ENCODE data around the gene RCAN2. TPM values are rescaled to one million over a fixed set of nuclear protein-coding genes. Genes with fewer than 3 reads are reported as not detected.

Gene RCAN2
- total and polyA plus RNA-seq, 9 of the 15 experiments (the other 6 are each of a cell fraction or from before 2014, with no cell fraction given) = 0.04 TPM; not detected in 8

DNA sequence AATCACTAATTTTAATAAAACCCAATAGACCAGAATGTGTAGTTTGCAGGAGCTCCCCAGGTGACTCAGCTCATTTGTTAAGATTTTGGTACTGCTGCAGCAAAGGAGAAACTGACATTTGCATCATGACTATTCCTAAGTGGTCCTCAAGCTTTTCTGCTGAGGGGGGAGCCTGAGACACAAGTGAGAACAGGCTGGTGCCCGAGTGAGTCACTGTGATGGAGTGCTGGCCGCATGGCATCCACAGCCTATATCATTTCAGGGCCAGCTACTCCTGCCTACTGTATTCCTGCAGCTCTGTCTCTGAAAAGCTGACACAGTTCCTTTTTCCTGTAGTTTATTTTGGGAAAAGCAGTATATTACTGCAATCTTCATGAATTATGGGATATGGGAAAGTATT, 206.8 kb downstream of the RCAN2 start (continued):
- TF ChIP-seq CLOCK (CRISPR knock-in tag; IDR thresholded peaks at IDR 0.05; ENCODE audit: borderline replicate concordance) = no peak
- no peak for TF ChIP-seq POLR3G (IDR thresholded peaks at IDR 0.05; ENCODE audit: extremely low read depth, insufficient read length, insufficient replicate concordance)
- TF ChIP-seq ZNF197 (CRISPR knock-in tag; IDR thresholded peaks at IDR 0.05; ENCODE audit: low read depth) = no peak

DNA sequence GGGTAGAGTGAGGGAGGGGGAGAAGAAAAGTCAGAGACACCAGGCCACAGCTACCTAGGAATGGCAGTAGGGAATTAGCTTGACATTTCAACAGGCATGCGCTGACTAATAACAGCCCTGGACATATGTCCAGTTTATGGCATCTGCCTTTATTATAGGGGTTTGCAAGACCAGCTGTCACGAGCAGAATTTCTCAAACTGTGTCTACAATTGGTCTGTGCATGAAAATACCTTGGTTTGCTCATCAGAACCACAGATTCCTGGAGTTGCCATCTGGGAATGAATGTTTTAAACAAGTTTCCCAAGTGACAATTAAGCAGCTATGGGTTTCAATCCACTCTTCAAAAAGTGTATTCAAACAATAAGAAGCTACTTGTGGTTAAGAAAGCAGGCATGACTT, 210.1 kb downstream of the RCAN2 start:
- POLR2A ChIA-PET = no interaction called here
- no peaks in the 10 kb centered on the region for H3K9me3 ChIP-seq (replicated peaks; ENCODE audit: control insufficient read depth, insufficient read depth, low read depth, low read length)

More for the DNA sequence above, 210.1 kb downstream of the RCAN2 start:
- Histone ChIP-seq H3K9me1 (ENCODE audit: control insufficient read depth, insufficient read depth, low read length) (no peaks in the 10 kb centered on the region), H3K4me2 (ENCODE audit: insufficient read depth, low read length) (no peak overlapping the region), H2AFZ (ENCODE audit: low read depth, low read length) (no peak overlapping the region), H3K27me3 (ENCODE audit: control insufficient read depth in 2 of 2, insufficient read depth in 2 of 2, low read length in 2 of 2) (no peaks in the 10 kb centered on the region), H3K4me3 (no peak overlapping the region), H3K27ac (ENCODE audit: extremely low read depth, low read depth, low read length) (no peak overlapping the region), H3K9ac (ENCODE audit: insufficient read depth in 1 of 2, low read depth in 2 of 2, low read length in 2 of 2) (no peak overlapping the region), H3K4me1 (replicated peaks in 1 of 2; ENCODE audit: control insufficient read depth in 2 of 2, insufficient read depth in 2 of 2, low read length in 2 of 2) (no peaks in the 10 kb centered on the region), H4K20me1 (replicated peaks; ENCODE audit: control insufficient read depth, insufficient read depth, low read length) (no peaks in the 10 kb centered on the region), H3K79me2 (ENCODE audit: control insufficient read depth, insufficient read depth, low read length) (no peaks in the 10 kb centered on the region), H3K36me3 (ENCODE audit: control insufficient read depth, insufficient read depth, low read length) (no peaks in the 10 kb centered on the region)
- no TSS peak for BruUV-seq (replicated peaks)
- DNase-seq (ENCODE audit: extremely low read depth in 1 of 4, low spot score in 3 of 4) = no peak
- ATAC-seq = no peak
- WGBS (ENCODE audit: insufficient coverage, low coverage, missing lambda C conversion rate) = 0% methylated on average over 2 of the region's 2 CpGs
- CTCF ChIA-PET (ENCODE audit: low intra/inter-chr PET ratio) = no interaction called here
- FAIRE-seq = no peak
- intact Hi-C loops (cut with micrococcal nuclease) (no loop called here), in situ Hi-C loops (cut with MboI) (no loop called here)
- TF ChIP-seq, protein P1, sequence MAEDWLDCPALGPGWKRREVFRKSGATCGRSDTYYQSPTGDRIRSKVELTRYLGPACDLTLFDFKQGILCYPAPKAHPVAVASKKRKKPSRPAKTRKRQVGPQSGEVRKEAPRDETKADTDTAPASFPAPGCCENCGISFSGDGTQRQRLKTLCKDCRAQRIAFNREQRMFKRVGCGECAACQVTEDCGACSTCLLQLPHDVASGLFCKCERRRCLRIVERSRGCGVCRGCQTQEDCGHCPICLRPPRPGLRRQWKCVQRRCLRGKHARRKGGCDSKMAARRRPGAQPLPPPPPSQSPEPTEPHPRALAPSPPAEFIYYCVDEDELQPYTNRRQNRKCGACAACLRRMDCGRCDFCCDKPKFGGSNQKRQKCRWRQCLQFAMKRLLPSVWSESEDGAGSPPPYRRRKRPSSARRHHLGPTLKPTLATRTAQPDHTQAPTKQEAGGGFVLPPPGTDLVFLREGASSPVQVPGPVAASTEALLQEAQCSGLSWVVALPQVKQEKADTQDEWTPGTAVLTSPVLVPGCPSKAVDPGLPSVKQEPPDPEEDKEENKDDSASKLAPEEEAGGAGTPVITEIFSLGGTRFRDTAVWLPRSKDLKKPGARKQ (CRISPR knock-in tag; IDR thresholded peaks at IDR 0.05) = no peak
- TF ChIP-seq BMI1 (IDR thresholded peaks at IDR 0.05; ENCODE audit: low read length) = no peak
- no peak for TF ChIP-seq ZFP36 (IDR thresholded peaks at IDR 0.05; ENCODE audit: low read depth, low read length, partially characterized antibody)
- no peak for TF ChIP-seq SRF (CRISPR knock-in tag; IDR thresholded peaks at IDR 0.05)
- TF ChIP-seq CBX2 (IDR thresholded peaks at IDR 0.05; ENCODE audit: insufficient read depth, low read length, poor library complexity, severe bottlenecking) = no peak

All from K562 (cell line).